OCI-LY7 (cell line): ENCODE data around the gene RPS8. TPM values are rescaled to one million over a fixed set of nuclear protein-coding genes. Genes with fewer than 3 reads are reported as not detected.
A peak's percentile ranks its signal among the peaks of the same experiment; 100 is the strongest.

Experiments
- BruUV-seq: library from RNA; stranded (reverse); fragments of 400-500 nt; replicated peaks from 2 replicates; lab custom pipeline; 2021; lab: Mats Ljungman, UMichigan
- CTCF ChIA-PET: fragments of 300-600 bp; sonication (Branson Sonifier 250); formaldehyde crosslinking; loops from one replicate; lab custom pipeline; 2022; ENCODE audit warnings: antibody characterized with exemption; ENCODE audit not compliant: unreplicated experiment; lab: Charles Lee
- POLR2A ChIA-PET: fragments of 300-600 bp; sonication (Branson Sonifier 250); formaldehyde crosslinking; loops from one replicate; lab custom pipeline; 2022; ENCODE audit warnings: antibody characterized with exemption; lab: Charles Lee
- DNase-seq: peaks from one replicate; pipeline ENCODE4 v3.0.0-alpha.2; 2015; ENCODE audit warnings: low spot score
- H2AFZ ChIP-seq: fragments of 200-600 bp; sonication (generic), shearing (Covaris generic); 2 replicates; pipeline ENCODE4 v1.6.1; 2014; ENCODE audit warnings: mild to moderate bottlenecking, antibody characterized with exemption, low read length, moderate library complexity
- H3K27ac ChIP-seq: fragments of 200-600 bp; sonication (generic); 2 replicates; pipeline ENCODE4 v1.5.1; 2014; ENCODE audit warnings: mixed run types, low read depth, mild to moderate bottlenecking, moderate library complexity, low read length, inconsistent platforms; ENCODE audit not compliant: poor library complexity, severe bottlenecking
- H3K36me3 ChIP-seq: fragments of 200-600 bp; sonication (generic); 2 replicates; pipeline ENCODE4 v1.6.1; 2014; ENCODE audit warnings: mild to moderate bottlenecking, antibody characterized with exemption, low read length, moderate library complexity, mixed read lengths; ENCODE audit not compliant: insufficient read depth
- H3K4me1 ChIP-seq: fragments of 200-600 bp; sonication (generic); 2 replicates; pipeline ENCODE4 v1.5.1; 2014; ENCODE audit warnings: mild to moderate bottlenecking, low read length; ENCODE audit not compliant: insufficient read depth, poor library complexity, severe bottlenecking
- H3K4me2 ChIP-seq: fragments of 200-600 bp; sonication (generic); 2 replicates; pipeline ENCODE4 v1.6.1; 2014; ENCODE audit warnings: mild to moderate bottlenecking, low read length
- H3K4me3 ChIP-seq: fragments of 200-600 bp; sonication (generic); 2 replicates; pipeline ENCODE4 v1.5.1; 2014; ENCODE audit warnings: mild to moderate bottlenecking, low read depth, low read length; ENCODE audit not compliant: poor library complexity, severe bottlenecking
- H3K79me2 ChIP-seq: fragments of 200-600 bp; sonication (generic); 2 replicates; pipeline ENCODE4 v1.6.1; 2016; ENCODE audit warnings: low read depth, mild to moderate bottlenecking, low read length, moderate library complexity, mixed read lengths; ENCODE audit not compliant: insufficient read depth
- H3K9me2 ChIP-seq: fragments of 200-600 bp; sonication (generic); 2 replicates; pipeline ENCODE4 v1.6.1; 2016; ENCODE audit warnings: mild to moderate bottlenecking, low read length, mixed read lengths; ENCODE audit not compliant: insufficient read depth
- H3K9me3 ChIP-seq: fragments of 200-600 bp; sonication (generic); 2 replicates; pipeline ENCODE4 v1.6.1; 2014; ENCODE audit warnings: mild to moderate bottlenecking, mixed run types, low read length, mixed read lengths
- H4K20me1 ChIP-seq: fragments of 200-600 bp; sonication (generic); 2 replicates; pipeline ENCODE4 v1.6.1; 2014; ENCODE audit warnings: mild to moderate bottlenecking, antibody characterized with exemption, low read length, moderate library complexity, mixed read lengths; ENCODE audit not compliant: insufficient read depth
- CTCF ChIP-seq: fragments of 200-600 bp; sonication (generic); conservative IDR thresholded peaks from 2 replicates; pipeline ENCODE4 v1.5.1; 2014; ENCODE audit warnings: mild to moderate bottlenecking, antibody characterized with exemption, low read length, moderate library complexity, mixed read lengths
- EZH2phosphoT487 ChIP-seq: fragments of 200-600 bp; sonication (generic); IDR thresholded peaks from 2 replicates; pipeline ENCODE4 v1.6.1; 2018; ENCODE audit warnings: low read depth, borderline replicate concordance, mild to moderate bottlenecking, mixed run types, antibody characterized with exemption, low read length, moderate library complexity, mixed read lengths
- intact Hi-C: fragments of 100-400 bp; cut with micrococcal nuclease; formaldehyde crosslinking; loops from one replicate; pipeline ENCODE4 v1.10.0; 2022; ENCODE audit not compliant: unreplicated experiment
- total RNA-seq, 2 experiments: library from RNA; depleted of rRNA in 1 of 2; stranded (reverse); fragments of >200 nt in 1 of 2; shearing (Covaris generic) in 1 of 2; gene quantifications; 2 replicates each; pipeline ENCODE4 v1.2.3, GENCODE V29; 2014 to 2022

Gene RPS8
- total RNA-seq, 2 experiments from 2014 or later: 2,707 to 4,355 TPM

DNA sequence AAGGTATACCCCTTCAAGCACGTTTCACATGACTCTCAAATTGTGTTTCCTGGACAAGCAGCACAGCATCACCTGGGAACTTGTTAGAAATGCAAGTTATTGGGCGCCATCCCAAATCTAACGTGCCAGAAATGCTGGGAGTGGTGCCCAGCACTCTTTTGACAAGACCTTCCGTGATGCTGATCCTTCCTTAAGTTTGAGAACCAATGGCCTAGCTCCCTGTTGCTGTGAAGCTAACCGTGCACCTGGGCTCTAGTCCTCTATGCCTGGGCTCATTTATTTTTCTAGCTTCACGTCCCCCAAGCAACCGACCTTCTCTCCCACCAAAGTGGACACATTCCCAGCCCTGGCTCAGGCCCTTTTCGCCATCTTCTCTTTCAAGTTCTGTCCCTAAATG is 8.4 kb downstream of the RPS8 start:
- H3K27ac ChIP-seq: peak overlapping the region; percentile 61
- DNase-seq: no peak
- TF ChIP-seq CTCF: 0 out of 2 replicates have a peak, but pooled peaks have one; percentile 29
- no peak for TF ChIP-seq EZH2phosphoT487
- H3K4me3 ChIP-seq: peak overlapping the region; percentile 61
- intact Hi-C loops: loop anchor here (1.0 kb wide), 1 partner anchor 36 kb away; no protein-coding TSS in a partner anchor
- H2AFZ ChIP-seq: peak overlapping the region; percentile 42; the same call in 1 of the 2 replicates
- TSS peak; percentile 72 for BruUV-seq
- peaks cover 36% of the 10 kb centered on the region for H3K4me1 ChIP-seq
- ChIA-PET POLR2A (interaction anchor here (0.6 to 4.4 kb wide), 10 partner anchors 8 to 825 kb away, joined by 3 to 20 read pairs (median 4); partner anchors contain the start of genes PLK3, RNU5D-1, RPS8 and UROD), CTCF (interaction anchor here (0.6 to 2.5 kb wide), 4 partner anchors 25 to 151 kb away, joined by 4 to 19 read pairs (median 10); no protein-coding TSS in a partner anchor)
- peaks cover 39% of the 10 kb centered on the region for H3K36me3 ChIP-seq
- peak overlapping the region; percentile 66 for H3K4me2 ChIP-seq
- peaks cover 5% of the 10 kb centered on the region; the same call in 1 of the 2 replicates for H3K79me2 ChIP-seq
- no peaks in the 10 kb centered on the region for H4K20me1 ChIP-seq
- H3K9me2 ChIP-seq: no peaks in the 10 kb centered on the region
- no peaks in the 10 kb centered on the region for H3K9me3 ChIP-seq

DNA sequence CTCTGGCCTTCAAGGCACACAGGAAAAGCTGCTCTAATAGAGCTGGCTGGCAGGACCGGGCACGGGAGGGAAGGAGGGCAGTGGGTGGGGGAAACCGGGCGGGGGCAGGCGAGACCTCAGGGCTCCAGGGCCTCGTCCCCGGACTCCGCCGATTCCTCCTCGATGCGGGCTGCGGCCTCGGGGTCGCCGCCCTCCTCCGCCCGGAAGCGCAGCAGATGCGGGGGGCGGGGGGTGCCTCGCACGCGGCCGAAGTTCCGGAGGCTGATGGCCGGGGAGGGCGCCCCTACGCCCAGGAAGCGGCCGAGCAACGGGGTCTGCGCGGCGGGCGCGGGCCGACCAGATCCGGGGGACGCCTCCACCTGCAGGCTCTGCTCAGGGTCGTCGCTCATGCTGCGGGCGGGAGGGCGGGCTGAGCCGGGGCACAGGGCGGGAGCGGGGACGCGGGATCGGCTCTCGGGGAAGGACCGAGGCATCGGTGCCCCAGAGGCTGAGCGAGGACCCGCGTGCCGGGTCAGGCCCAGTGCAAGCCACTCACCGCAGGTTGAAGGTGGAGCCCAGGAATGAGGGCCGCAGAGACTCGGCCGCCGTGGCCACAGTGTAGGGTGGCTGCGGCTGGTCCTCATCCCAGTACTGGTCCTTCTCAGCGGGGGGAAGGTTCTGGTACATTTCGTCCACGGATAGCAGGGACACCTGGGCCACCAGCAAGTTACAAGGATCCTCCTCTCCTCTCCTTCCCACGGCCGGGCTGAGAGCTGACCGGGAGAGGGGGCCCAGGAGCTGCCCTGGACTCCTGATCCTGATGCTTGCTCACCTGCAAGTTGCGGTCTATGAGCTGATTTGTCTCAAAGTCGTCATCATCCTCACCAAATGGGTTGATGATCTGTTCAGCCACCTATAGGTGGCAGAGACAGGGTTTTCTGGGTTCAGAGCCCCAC is 9.0 kb downstream of the RPS8 start:
- Histone ChIP-seq H3K36me3 (peaks cover 32% of the 10 kb centered on the region), H3K9me3 (no peaks in the 10 kb centered on the region), H3K4me2 (peak overlapping the region; percentile 66), H3K4me1 (peaks cover 35% of the 10 kb centered on the region), H2AFZ (peak overlapping the region; percentile 93; the same call in 1 of the 2 replicates), H3K27ac (peak overlapping the region; percentile 61), H3K4me3 (peak overlapping the region; percentile 61), H3K79me2 (no peaks in the 10 kb centered on the region), H4K20me1 (no peaks in the 10 kb centered on the region), H3K9me2 (no peaks in the 10 kb centered on the region)
- DNase-seq: peak; percentile 68
- CTCF ChIA-PET: interaction anchor here (0.6 to 2.5 kb wide), 5 partner anchors 8 to 152 kb away, joined by 4 to 19 read pairs (median 9); no protein-coding TSS in a partner anchor
- peak; percentile 70 for TF ChIP-seq CTCF
- no peak for TF ChIP-seq EZH2phosphoT487
- POLR2A ChIA-PET: interaction anchor here (0.6 to 4.4 kb wide), 10 partner anchors 9 to 824 kb away, joined by 3 to 20 read pairs (median 4); partner anchors contain the start of genes PLK3, RNU5D-1, RPS8 and UROD
- BruUV-seq: no TSS peak
- intact Hi-C loops: loop anchor here (1.0 kb wide), 1 partner anchor 35 kb away; no protein-coding TSS in a partner anchor
